ENCODE results near the gene CLEC2L.

DNA sequence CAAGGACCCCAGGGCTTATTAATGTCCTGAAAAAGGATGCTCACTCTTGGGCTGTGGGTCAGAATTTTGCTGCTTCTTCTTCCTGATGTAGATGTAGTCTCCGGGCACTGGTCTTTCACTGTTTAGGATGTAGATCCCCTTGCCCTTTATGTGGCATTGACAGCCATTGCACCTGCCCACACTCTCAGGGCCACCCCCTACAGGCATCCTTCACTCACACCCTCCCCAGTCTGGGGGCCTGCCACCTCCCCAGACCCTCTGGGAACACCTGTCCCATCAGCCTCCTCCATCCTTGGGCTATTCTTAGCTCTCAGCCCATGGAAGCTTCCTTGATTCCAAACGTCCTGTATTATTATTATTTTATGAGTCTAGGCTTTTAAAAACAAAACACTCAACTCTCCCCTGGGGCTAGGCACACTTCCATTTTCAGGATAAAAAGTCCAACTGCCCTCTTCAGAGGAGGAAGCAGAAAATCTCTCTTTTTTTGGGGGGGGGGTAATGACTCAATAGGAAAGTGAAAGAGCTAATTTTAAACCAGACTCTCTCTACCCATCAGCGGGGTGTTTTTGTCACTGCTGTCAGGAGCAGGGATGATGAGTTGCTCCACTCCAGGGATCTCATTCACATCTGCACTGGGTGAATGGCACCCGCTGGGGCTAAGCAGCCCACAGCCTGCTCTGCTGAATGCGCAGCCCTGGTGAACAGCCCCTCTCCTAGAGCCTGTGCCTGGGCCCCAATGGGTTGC, 28.5 kb upstream of the CLEC2L start:
- TF ChIP-seq FOXK2 (IDR thresholded peaks at IDR 0.05) (no peak), BHLHE40 (IDR thresholded peaks at IDR 0.05; ENCODE audit: borderline replicate concordance) (no peak)
- TF ChIP-seq, protein P1, sequence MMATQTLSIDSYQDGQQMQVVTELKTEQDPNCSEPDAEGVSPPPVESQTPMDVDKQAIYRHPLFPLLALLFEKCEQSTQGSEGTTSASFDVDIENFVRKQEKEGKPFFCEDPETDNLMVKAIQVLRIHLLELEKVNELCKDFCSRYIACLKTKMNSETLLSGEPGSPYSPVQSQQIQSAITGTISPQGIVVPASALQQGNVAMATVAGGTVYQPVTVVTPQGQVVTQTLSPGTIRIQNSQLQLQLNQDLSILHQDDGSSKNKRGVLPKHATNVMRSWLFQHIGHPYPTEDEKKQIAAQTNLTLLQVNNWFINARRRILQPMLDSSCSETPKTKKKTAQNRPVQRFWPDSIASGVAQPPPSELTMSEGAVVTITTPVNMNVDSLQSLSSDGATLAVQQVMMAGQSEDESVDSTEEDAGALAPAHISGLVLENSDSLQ (IDR thresholded peaks at IDR 0.05): no peak
